GM18507 (cell line): ENCODE results near the gene ADARB1.

Source experiments
- DNase-seq: peaks from one replicate; pipeline ENCODE4 v3.0.0; 2011; ENCODE audit warnings: low read depth; ENCODE audit not compliant: insufficient read length; ENCODE audit errors: extremely low spot score
- FAIRE-seq: peaks from 2 replicates; lab custom pipeline; 2011; peaks lifted over from hg19 to GRCh38; lab: Jason Lieb, UNC

Gene ADARB1

DNA sequence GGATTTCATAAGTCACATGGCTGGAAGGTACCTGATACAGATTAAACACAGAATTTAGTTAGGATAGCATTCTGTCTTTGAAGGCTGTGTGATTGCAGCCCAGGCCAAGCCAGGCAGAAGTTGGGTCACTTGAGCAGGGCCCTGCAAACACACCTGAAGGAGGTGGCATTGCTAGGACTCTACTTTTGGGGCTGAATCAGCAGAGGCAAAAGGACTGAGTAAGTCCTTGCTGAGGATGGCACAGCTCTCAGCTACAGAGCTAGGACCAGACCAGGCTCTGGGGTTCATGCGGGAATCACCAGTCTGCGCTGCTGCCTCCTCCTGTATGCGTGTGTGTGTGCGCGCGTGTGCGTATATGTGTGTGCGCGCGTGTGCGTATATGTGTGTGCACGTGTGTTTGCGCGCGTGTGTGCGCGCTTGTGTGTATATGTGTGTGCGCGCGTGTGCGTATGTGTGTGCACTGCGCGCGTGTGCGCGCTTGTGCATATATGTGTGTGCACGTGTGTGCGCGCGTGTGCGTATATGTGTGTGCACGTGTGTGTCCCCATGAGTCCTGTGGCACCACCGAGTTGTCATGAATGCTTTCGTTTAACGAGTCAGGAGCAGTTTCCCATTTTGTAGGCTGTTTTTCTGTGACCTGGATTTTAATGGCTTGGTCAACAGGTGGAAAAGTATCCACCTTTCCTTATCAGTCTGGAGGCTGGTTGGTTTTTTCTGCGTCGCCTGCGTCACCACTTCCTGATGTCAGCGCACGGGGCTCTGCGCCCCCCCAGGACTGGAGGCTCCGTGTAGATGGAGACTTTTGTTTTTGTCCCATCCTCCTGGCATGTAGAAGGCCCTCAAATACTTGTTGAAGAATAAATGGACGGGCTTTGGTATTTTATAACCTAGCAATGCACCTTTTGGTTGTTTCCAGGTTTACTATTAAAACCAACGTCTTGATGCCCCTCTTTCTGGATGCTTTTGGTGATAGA lies 34.7 kb downstream of the ADARB1 start:
- DNase-seq (no peak), FAIRE-seq (no peak)

DNA sequence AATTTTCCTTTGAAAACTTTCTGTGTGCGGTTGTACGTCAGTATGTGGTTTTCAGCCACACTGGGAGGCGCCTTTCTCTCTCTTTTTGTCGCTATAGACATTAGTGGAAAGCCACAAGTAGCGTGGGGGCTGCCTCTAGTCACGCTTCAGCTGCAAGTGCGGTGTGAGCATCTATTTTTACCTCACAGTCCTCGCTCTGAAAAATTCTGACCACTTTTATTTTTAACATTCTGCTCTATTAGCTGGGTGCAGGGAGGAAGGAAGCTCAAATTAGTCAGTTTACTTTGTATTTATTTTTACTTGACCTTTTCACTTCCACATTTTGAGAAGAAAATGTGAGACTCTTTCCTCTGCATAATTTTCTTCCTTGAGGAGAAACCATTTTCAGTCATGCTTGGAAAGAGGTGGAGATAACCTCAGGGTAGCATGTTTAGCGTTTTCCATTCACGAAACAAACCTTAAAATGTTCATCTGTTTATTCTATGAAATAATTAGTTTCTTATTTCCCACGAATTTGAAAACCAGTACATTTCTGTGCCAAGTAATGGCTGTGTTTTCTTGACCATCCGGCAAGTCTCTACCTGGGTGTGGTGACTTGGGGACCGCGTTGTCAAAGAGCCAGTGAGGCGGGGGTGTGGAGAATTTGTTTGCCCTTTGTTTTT lies 35.6 kb downstream of the ADARB1 start:
- peak; percentile 65 for DNase-seq

DNA sequence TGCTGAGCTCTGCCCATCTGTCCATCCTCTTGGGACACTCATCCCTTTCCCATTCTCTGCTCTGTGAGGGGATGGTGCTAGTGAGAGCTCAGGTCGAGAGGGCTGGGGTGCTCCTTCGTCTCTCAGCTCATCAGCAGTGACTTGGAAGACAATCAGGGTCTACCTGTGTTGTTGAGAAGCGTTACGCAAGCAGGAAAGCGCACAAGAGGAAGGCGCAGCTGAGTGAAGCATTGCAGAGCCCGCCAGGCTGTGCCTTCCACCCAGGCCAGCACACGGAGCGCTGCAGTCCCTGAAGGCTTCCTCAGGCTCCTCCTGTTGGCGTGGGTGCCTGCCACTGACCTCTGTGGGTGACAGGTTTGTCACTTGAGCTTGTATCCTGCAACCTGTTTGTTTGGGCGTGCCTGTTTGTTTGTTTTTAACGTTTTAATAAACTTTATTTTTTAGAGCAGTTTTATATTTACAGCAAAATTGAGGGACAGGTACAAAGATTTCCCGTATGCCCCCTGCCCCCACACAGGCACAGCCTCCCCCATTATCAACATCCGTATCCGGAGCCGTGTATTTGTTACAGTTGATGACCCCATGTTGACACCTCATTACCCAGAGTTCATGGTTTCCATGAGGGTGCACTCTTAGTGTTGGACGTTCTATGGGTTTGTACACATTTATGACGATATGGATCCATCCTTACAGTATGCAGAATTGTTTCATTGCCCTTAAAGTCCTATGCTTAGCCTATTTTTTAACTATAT lies 36.7 kb downstream of the ADARB1 start:
- FAIRE-seq (no peak), DNase-seq (no peak)

More for the DNA sequence above, 35.6 kb downstream of the ADARB1 start:
- FAIRE-seq = peak; percentile 95

DNA sequence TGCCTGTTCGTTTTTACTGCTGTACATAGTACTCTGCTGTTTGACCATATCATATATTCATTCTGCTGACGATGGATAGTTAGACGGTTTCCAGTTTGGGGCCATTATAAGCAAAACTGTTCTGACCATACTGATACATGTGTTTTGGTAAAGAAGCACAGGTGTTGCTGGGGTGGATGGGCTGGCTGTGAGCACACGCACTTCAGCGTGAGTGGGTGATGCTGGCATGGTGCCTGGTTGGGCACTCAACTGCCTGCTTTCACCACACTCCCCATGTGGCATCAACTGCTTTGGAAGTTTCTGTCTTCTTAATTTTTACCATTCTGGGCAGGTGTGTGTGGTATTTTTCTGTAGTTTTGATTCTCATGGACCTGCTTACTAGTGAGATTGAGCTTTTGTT lies 37.3 kb downstream of the ADARB1 start:
- FAIRE-seq (no peak), DNase-seq (no peak)

DNA sequence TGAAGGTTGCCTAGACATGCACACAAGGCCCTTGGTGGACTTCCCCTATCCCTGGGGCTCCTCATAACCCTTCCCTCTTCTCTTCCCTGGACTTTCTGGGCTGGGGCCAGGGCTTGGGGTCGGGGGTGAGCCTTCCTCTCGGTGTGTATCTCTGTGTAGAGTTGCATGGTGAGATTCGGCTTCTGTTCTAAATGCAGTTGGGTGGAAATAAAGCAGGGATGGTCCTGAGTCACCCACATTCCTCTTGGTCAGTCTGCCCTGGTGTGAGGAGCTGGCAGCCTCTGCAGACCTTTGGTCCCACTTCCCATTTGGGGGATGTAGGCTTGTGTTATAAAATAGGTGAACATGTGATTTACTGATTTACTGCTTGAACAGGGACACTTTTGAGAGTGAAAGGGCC lies 38.0 kb downstream of the ADARB1 start:
- no peak for FAIRE-seq

DNA sequence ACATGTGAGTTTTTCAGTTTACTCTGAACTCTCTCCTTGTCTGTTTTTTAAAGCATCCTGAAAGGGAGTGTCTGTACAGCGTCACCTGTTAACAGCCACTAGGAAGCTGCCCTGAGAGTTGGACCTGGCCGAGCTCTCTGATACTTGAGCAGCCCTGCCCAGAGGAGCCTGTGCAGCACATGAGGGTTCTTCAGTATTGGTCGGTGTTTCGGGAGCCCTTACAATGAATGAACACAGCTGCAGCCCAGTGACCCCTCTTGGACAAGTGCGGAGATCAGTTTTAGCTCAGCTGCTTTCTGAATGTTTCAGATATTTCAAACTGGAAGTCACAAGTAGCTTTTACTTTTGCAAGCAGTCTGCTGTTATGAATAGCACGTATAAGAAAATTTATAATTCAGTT lies 39.2 kb downstream of the ADARB1 start:
- FAIRE-seq = no peak
- no peak for DNase-seq

More for the DNA sequence above, 38.0 kb downstream of the ADARB1 start:
- no peak for DNase-seq

DNA sequence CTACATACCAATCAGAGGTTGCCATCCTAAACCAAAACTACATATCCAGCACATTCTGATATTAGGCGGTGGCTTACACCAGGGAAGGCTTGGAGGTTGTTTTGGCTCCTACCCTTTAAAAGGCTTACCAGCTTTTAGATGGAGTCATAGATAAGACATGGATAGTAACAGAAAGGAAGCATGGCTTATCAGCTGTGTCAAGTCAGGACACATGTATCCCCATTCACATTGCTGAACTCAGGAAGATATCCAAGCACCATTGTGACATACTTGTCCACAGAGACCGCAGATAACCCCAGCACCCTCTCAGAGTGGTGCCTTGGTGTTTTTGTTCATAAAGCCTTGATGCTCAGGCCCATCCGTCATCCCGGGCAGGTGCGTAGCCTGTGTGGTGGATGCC lies 39.7 kb downstream of the ADARB1 start:
- DNase-seq = no peak
- FAIRE-seq = no peak

DNA sequence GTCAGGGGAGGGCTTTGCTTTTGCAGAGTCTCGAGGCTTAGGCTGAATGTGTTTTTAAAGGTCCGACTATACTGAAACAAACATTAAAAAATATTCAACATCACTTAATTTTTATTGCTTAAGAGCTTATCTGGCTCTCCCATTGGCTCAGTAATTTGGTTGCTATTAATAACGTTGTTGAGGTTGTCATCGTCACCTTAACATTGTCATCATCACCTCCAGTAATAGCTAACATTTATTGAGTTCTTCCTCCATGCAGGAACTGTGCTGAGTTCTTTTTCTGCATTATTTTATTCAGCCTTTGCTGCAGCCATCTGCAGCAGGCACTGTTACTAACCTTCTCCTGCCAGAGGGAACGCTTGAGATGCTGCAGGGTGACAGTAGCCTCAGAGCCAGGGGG lies 40.1 kb downstream of the ADARB1 start:
- FAIRE-seq (no peak), DNase-seq (no peak)

DNA sequence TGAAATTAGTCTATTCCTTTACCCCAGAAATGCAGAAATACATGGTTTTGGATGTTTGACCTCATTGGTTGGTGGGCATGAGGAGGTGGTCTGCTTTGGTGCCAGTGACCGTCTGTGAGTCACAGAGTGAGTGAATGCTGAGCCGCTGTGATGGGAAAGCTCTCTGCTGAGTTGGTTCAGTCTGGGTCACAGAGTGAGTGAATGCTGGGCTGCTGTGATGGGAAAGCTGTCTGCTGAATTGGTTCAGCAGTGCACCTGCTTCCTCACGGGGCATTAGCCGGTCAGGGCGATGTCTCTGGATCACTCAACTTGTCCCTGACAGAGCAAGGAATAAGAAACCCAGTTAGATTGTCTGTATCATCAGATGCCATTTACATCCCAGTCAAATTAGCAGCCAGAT lies 40.8 kb downstream of the ADARB1 start:
- FAIRE-seq = no peak
- DNase-seq = no peak

DNA sequence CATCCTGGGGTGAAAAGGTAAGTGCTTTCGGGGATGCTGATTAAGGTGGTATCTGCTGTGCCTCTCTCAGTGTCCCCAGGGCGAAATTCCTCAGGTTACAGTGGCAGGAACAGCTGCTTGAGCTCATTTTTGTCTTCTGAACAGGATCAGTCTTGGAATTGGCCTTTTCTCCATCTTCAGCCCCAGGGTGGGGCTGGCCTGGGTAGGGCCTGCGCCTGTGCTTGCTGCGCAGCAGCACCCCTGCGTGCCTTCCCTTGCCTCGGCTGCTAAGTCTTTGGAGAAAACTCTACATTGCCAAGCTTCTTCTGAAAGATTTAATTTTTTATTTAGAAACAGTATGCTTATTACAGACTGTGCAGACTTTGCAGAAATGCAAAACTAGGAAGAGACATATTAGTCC lies 41.7 kb downstream of the ADARB1 start:
- DNase-seq (no peak), FAIRE-seq (no peak)

DNA sequence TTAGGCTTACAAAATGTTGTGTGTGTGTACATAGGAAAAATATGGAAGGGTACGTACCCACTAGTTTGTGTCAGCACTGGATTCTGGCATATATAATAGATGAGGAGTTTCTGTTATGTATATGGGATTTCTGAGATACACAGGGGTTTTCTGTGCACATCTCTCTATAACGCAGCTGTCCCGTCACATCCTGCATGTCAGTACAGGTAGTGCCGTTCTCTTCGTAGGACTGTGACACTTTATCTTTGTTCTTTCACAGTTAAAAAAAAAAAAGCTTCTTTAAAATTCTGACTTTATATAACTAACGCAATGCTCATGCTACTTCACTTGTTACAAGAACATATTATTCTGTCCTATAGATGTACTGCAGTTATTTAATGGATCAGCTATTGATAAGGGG lies 42.9 kb downstream of the ADARB1 start:
- no peak for FAIRE-seq
- no peak for DNase-seq

DNA sequence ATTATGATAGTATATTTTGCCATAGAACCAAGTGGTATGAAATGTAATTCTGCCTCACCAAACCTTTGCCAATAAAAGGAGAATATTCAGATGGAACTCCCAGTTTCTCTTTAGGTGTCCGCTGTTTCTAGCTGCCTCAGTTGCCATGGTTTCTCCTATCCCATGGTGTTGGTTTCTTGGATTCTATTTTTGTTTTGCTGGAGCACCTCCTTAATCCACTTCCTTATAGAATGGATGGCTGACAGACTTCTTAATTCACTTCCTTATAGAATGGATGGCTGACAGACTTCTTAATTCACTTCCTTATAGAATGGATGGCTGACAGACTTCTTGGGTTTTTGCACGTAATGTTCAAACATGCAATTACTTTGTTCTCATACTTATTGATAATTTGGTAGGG lies 43.7 kb downstream of the ADARB1 start:
- DNase-seq (no peak), FAIRE-seq (no peak)

DNA sequence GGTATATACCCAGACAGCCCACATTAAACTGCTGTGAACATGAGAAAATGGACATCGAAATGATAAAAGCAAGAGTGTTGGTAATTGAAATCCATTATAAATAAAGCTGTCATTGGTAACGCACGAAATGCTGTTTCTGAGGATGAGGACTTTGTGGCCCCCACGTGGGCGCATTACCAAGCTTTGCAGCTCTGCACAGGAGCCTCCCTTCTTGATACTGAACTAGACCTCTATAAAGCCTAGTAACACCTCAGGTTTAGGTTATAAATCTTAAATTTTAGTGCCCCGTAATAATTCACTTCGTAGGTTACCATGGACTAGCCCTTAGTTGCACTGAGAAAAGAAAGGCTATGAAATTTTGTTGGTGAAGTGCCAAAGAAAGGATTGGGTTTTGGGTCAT lies 45.4 kb downstream of the ADARB1 start:
- no peak for DNase-seq
- no peak for FAIRE-seq

DNA sequence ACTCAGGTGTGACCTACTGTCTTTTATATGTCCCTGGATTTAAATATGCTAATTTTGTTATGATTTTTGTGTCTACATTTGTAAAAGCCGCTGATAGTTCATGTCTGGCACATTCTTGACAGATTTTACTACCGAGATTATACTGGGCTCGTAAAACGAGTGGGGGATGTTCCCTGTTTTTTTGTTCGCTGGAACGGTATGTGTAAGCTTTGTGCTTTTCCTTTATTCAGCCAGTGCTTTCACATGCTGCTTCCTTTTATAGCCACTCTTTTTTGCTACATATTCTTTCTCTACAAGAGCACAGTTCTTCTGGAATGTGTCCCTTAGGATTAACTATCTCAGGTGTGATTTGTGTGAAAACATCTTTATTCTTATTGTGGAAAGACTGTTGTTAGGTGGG lies 46.6 kb downstream of the ADARB1 start:
- DNase-seq = no peak
- no peak for FAIRE-seq

DNA sequence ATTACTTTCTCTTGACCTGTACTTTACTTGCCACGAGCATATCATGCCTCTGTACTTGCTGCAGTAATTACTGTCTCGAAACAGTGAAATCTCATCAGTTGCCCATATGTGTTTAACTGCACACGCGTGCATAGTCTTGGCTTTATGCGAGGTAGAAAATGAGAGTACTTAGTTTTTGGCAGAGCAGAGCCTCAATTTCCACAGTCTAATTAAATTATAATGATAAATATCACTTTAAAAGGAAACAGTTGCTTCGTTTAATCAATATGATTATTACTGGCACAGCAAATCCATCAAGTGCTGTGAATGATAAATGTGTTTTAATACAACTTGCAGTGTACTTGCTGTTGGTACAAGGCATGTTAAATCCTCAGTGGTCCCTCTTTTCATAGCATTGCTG lies 47.6 kb downstream of the ADARB1 start:
- FAIRE-seq = no peak
- DNase-seq = no peak

DNA sequence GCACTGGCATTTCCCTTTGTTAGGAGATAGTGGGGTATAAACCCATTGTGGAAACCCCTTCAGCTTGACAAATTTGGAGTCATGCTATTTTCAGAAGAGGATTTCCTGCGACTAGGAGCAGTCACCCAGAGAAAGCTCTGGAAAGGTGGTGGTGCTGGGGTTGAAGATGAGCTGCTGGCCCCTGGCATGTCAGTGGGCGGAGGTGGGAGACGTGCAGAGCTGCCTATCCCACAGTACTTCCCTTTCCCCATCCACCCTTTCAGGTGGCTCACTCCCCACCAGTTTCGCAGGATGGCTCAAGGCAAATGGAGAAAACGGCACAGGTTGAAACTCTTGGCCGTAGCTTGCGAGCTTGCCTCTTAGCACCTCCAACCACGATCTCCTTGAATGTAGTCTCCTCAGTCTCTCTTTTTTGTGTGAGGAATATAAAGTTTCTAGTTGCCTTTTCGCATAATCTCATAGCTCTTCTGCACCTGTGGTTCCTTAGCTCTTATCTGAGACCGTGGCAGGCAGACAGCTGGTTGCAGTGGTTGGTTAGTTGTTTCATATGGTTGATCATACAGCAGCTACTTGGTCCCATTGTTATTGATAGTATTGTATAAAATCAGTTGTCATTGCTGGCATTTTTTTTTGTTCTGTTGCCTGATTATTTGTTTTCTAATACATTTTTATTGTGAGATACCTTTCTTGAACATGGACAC lies 48.2 kb downstream of the ADARB1 start:
- no peak for DNase-seq
- FAIRE-seq = no peak

DNA sequence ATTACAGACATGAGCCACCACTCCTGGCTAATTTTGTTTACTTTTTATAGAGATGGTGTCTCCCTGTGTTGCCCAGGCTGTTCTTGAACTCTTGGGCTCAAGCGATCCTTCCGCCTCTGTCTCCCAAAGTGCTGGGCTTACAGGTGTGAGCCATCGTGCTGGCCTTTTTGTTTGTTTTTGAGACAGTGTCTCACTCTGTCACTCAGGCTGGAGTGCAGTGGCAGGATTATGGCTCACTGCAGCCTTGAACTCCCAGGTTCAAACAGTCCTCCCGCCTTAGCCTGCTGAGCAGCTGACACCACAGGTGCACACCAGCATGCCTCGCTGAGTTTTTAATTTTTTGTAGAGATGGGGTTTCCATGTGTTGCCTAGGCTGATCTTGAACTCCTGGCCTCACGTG lies 49.1 kb downstream of the ADARB1 start:
- FAIRE-seq = no peak
- DNase-seq = no peak

DNA sequence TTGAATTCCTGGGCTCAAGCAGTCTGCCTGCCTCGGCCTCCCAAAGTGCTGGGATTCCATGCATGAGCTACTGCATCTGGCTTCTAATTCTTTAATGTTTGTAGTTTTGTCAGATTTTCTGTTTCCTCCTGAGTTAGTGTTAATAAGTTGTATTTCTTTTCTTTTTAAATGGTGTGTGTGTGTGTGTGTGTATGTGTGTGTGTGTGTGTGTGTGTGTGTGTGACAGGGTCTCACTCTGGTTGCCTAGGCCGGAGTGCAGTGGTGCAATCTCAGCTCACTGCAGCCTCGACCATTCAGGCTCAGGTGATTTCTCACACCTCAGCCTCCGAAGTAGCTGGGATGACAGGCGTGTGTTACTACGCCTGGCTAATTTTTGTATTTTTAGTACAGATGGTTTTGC lies 50.2 kb downstream of the ADARB1 start:
- FAIRE-seq (no peak), DNase-seq (no peak)

DNA sequence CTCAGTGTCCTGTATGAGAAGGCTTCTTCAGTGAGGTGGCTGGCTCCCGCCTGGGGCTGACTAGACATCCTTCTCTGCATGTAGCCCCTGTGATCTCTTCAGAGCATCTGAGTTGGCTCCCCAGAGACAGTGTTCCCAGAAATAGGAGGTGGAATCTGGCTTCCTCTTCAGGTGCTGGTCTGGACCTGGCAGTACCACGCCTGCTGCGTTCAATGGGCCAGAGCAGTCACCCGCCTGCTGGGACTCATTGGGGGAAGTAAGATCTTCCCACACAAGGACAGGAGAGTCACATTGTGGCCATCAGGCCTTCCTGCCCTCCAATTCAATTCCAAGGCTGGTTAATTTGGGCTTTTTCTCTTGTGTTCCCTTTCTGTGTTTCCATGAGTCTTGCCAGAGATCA lies 51.0 kb downstream of the ADARB1 start:
- DNase-seq = no peak
- no peak for FAIRE-seq

DNA sequence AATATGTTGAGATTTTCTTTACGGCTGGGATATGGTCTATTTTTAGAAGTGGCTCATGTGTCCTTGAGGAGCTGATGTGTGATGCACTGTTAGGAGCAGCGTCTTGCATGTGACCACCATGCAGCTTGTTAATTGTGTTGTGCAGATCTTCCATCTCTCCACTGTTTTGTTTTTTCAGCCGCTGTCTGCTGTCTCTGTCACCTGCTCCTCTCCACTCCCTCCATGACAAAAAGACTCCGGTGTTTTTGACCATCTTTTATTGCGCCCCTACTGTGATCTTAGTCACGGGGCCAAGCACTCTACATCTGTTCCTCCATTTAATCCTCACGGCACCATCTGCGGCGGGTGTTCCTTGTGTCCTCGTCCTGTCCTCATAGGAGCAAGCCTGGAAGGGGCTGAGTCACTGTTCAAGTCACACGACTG lies 51.8 kb downstream of the ADARB1 start:
- FAIRE-seq = no peak
- no peak for DNase-seq
